Large intestine (tissue), 3 donors: ENCODE measurements around the gene EYA2. TPM values are rescaled to one million over a fixed set of nuclear protein-coding genes. Genes with fewer than 3 reads are reported as not detected.

Source experiments
- DNase-seq, 2 donors: peaks; one replicate each; pipeline versions ENCODE4 v3.0.0 to v3.0.0-alpha.2; 2013
- H3K27ac ChIP-seq: one replicate; pipeline ENCODE4 v1.5.1; 2013; ENCODE audit warnings: low read length
- H3K27me3 ChIP-seq: 2 replicates; pipeline ENCODE4 v1.6.1; 2013; ENCODE audit warnings: low read length; ENCODE audit not compliant: control insufficient read depth, insufficient read depth
- H3K36me3 ChIP-seq: 2 replicates; pipeline ENCODE4 v1.6.1; 2013; ENCODE audit warnings: low read length; ENCODE audit not compliant: control insufficient read depth, insufficient read depth
- H3K4me1 ChIP-seq: one replicate; pipeline ENCODE4 v1.6.1; 2013; ENCODE audit warnings: low read length; ENCODE audit not compliant: control insufficient read depth, insufficient read depth
- H3K4me3 ChIP-seq: one replicate; pipeline ENCODE4 v1.5.1; 2013; ENCODE audit warnings: low read length
- H3K9me3 ChIP-seq: one replicate; pipeline ENCODE4 v1.6.1; 2013; ENCODE audit warnings: mild to moderate bottlenecking, low read depth, low read length, moderate library complexity; ENCODE audit not compliant: control insufficient read depth
- WGBS: methylation state at CpG from one replicate; pipeline ENCODE4 v1.1.5; 2013; ENCODE audit warnings: low lambda C conversion rate; ENCODE audit not compliant: insufficient coverage; 5-methylcytosine and 5-hydroxymethylcytosine counted together
- polyA plus RNA-seq: library from polyadenylated mRNA; unstranded; fragments of 120-200 nt; gene quantifications from one replicate; pipeline ENCODE4 v1.2.1, GENCODE V29; 2013

EYA2 gene
- polyA plus RNA-seq, 1 donor = 0.72 TPM

DNA sequence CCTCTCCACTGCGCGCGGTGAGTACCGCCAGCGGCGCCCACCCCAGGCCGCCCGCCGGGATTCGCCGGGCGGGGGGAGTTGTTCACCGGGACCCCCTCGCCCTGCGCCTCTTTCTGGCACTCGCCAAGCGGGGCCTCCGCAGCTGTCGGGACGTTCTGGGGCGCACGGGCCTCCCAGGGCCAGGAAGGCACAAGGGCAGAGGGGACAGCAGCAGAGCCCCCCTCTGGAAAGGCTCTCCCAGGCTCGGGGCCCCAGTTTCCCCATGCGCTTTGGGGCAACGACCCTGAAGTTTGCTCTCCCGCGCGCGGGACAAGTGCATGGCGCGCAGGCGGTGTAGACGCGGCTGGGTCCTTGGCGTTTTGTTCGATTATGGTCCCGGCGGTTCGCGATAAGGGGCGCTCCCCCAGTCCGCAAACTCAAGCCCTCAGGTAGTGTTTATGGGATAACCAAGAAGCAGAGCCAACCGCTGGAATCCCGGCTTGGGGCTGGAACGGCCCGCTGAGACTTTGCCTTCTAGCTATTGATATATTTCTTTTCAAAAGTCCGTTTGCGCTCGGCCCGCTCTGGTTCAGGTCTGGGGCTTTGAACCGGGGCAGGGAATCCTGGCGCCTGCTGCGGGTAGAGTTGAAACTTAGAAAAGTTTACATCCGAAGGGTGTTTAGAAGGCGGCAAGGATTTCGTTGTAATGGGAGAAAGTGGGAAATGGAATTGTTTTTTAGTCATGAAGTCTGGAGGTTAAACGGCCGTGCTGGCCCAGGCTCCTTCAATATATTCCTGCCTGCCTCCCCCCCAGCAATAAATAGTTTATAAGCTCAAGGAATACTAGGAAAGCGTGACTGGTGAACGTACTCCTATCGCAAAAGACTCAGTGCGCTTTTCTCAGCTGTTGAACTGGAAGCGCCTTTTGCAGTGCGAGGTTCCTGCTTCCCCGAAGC is 595 bp downstream of the EYA2 start:
- Histone ChIP-seq H3K4me1 (peaks cover 5% of the 10 kb centered on the region), H3K4me3 (no peak overlapping the region), H3K36me3 (no peaks in the 10 kb centered on the region), H3K27ac (no peak overlapping the region), H3K9me3 (peaks cover 8% of the 10 kb centered on the region), H3K27me3 (peaks cover 63% of the 10 kb centered on the region)
- peak in 1 of 2 donors; percentile 34 for DNase-seq
- WGBS = no CpG with 5 or more reads among the region's 65 CpGs

DNA sequence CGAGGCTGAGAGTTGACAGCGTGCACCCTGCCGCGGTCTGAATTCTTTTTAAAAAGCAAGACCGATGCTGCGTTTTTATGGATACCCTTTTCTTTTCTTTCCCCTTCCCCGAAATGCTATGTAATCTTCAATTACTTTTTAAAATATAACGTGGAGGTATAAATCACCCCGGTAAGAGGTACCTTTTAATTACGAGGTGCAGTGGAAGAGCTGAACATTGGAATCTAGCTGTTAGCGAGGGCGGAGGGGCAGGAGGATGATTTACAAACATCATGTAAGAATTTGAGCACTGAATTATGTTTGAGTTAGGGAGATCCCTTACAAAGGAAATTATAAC is 1.2 kb downstream of the EYA2 start:
- peaks cover 5% of the 10 kb centered on the region for H3K4me1 ChIP-seq
- DNase-seq = no peak
- H3K9me3 ChIP-seq = peaks cover 8% of the 10 kb centered on the region
- H3K36me3 ChIP-seq = no peaks in the 10 kb centered on the region
- H3K4me3 ChIP-seq = no peak overlapping the region
- peaks cover 64% of the 10 kb centered on the region for H3K27me3 ChIP-seq
- H3K27ac ChIP-seq = no peak overlapping the region
- WGBS = no CpG with 5 or more reads among the region's 12 CpGs

DNA sequence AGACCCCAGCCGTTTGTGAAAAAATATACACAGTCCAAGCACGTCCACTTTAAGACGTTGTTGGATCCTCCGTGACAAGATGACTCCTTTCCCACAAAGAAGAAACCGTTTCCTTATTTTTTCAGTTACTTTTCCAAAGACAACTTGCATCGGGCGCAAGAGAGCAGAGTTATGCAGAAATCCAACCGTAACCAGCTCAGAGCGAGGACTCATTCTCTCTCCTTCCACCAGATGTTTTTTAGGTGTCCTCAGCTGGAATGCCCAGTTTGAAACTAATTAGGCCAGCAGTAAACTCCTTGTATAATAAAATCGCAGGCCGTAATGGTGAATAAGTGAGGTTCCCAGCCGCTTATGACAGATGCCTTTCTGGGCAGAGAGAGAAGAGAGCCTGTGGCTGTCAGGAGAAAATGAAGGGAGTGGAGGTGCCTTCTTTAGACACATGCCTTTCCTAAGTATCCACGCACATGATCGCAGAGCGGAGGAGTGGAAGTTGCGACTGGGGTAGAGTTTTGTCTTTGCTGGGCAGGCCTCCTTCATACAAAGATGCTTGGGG is 2.8 kb downstream of the EYA2 start:
- peaks cover 72% of the 10 kb centered on the region for H3K27me3 ChIP-seq
- no peak overlapping the region for H3K4me3 ChIP-seq
- no peak overlapping the region for H3K27ac ChIP-seq
- 100% methylated on average over 1 of the region's 16 CpGs for WGBS
- no peak for DNase-seq
- H3K4me1 ChIP-seq = peaks cover 5% of the 10 kb centered on the region
- peaks cover 3% of the 10 kb centered on the region for H3K9me3 ChIP-seq
- no peaks in the 10 kb centered on the region for H3K36me3 ChIP-seq

DNA sequence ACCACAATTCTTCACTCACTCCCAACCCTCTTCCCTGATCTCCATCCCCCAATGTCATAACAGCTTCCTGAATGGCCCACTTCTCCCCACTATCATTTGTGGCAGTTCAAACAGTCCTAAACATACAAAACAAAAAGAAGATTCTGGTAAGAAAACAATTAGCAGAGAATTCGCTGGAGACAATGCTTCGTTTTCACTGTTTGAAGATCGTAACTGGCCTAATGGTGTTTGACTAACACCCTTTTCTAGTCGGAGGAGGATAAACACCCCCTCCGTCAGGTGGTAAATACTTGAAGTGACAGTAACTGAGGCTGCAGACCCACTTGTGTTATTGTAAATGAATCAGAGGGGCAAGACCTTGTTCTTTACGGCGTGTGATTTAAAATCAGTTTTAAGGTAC is 3.8 kb downstream of the EYA2 start:
- no peak for DNase-seq
- no peak overlapping the region for H3K27ac ChIP-seq
- peaks cover 5% of the 10 kb centered on the region for H3K4me1 ChIP-seq
- no peaks in the 10 kb centered on the region for H3K36me3 ChIP-seq
- no CpG with 5 or more reads among the region's 7 CpGs for WGBS
- peaks cover 3% of the 10 kb centered on the region for H3K9me3 ChIP-seq
- H3K4me3 ChIP-seq = no peak overlapping the region
- H3K27me3 ChIP-seq = peaks cover 72% of the 10 kb centered on the region

DNA sequence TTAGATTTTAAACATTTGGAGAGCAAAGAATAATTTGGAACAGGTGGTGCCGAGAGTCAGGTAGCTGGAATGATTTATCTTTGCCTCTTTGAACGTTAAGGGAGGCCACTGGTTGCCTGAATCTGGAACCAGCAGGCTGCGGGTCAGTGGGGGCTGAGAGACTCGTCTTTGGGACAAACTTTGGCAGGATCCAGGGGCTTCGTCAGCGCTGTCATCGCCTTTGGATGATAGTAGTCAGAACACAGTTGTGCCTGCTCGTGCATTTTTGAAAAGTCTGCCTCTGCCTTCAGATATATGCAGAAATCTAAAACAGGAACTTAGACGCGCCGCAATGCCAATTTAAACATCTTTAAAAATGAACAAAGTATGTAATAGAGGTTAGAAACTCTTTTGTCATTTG is 5.0 kb downstream of the EYA2 start:
- Histone ChIP-seq H3K4me1 (peaks cover 5% of the 10 kb centered on the region), H3K4me3 (no peak overlapping the region), H3K9me3 (peaks cover 3% of the 10 kb centered on the region), H3K27ac (no peak overlapping the region), H3K27me3 (peaks cover 68% of the 10 kb centered on the region), H3K36me3 (no peaks in the 10 kb centered on the region)
- no peak for DNase-seq
- 94% methylated on average over 3 of the region's 11 CpGs for WGBS

DNA sequence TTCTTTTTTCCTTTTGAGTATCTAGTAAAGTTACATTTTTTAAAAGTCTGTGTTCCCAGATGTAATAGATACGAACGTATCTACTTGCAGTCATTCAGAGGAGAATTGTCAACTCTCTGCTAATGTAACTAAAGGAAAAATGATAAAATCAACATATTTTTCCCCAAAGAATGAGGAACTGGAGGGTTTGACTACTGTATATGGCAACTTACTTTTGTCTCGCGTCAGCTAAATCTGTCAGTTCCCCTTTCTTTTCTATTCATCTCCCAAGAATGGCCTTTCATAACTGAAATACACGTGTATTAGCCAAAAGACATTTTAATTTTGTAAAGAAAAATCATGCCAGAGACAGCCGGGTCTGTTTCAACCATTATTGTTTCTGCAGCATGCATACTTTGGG is 5.4 kb downstream of the EYA2 start:
- peaks cover 3% of the 10 kb centered on the region for H3K4me1 ChIP-seq
- H3K27ac ChIP-seq = no peak overlapping the region
- H3K27me3 ChIP-seq = peaks cover 65% of the 10 kb centered on the region
- H3K4me3 ChIP-seq = no peak overlapping the region
- H3K9me3 ChIP-seq = peaks cover 1% of the 10 kb centered on the region
- no peak for DNase-seq
- no peaks in the 10 kb centered on the region for H3K36me3 ChIP-seq
- 100% methylated on average over 4 of the region's 6 CpGs for WGBS

DNA sequence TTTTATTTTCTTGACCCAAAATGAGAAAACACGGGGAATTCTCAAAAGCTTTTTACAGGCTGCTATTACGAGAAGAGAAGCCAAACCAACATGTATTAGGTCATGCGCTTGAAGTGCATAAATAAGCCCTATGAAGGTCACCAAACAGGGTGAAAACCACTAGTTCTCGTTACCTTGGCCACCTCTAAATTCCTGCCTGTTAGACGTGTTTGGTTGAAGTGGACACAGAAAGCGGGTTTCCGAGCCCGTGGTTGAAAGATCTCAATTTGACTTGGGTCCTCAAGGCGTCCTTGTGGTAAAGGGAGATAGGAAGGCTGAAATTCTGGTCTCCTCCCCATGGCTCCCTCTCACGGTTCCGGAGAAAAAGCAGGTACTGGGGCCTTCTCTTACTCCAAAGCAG is 6.2 kb downstream of the EYA2 start:
- no peaks in the 10 kb centered on the region for H3K36me3 ChIP-seq
- H3K4me1 ChIP-seq = no peaks in the 10 kb centered on the region
- WGBS = 77% methylated on average over 3 of the region's 11 CpGs
- H3K27me3 ChIP-seq = peaks cover 61% of the 10 kb centered on the region
- DNase-seq = no peak
- H3K4me3 ChIP-seq = no peak overlapping the region
- no peaks in the 10 kb centered on the region for H3K9me3 ChIP-seq
- H3K27ac ChIP-seq = no peak overlapping the region

DNA sequence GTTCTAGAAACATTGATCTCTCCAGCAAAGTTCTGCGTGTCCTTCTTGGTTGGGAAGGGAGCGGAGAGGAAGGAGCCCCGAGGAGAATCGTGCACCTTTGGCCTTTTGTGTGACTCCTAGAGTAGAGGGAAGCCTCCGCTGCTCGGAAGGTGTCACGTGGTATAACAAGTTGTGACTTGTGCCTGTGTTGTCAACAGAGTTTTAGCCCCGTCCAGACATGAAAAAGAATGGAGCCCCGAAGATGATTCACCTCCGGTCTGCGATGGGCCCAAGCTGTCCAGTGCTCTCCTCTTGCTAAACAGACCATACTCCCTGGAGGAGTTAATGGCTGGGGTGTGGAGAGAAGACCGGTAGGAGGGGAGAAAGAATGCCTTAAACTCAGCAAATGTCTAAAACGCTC is 7.0 kb downstream of the EYA2 start:
- Histone ChIP-seq H3K9me3 (no peaks in the 10 kb centered on the region), H3K4me3 (no peak overlapping the region), H3K27me3 (peaks cover 55% of the 10 kb centered on the region), H3K4me1 (no peaks in the 10 kb centered on the region), H3K27ac (no peak overlapping the region), H3K36me3 (no peaks in the 10 kb centered on the region)
- no CpG with 5 or more reads among the region's 13 CpGs for WGBS
- no peak for DNase-seq

DNA sequence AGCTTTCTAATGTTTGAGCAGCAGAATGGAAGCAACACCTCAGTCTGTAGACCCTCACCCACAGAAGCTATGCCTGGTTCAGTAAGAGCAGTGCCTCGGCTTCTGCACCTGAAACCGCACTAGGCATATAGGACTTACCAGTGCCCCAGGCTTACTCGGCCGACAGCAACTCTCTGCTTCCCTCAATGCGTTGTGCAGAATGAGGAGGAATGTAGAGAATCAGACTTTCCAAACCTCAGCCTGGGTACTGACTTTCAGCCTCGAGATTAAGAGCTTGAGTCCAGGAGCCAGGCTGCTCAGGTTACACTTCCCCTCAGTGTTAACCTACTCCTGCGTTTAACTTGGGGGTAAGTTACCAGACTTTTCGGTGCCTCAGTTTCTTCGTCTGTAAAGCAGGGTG is 8.6 kb downstream of the EYA2 start:
- Histone ChIP-seq H3K9me3 (no peaks in the 10 kb centered on the region), H3K27ac (no peak overlapping the region), H3K27me3 (peaks cover 42% of the 10 kb centered on the region), H3K36me3 (no peaks in the 10 kb centered on the region), H3K4me3 (no peak overlapping the region), H3K4me1 (no peaks in the 10 kb centered on the region)
- no CpG with 5 or more reads among the region's 9 CpGs for WGBS
- no peak for DNase-seq

DNA sequence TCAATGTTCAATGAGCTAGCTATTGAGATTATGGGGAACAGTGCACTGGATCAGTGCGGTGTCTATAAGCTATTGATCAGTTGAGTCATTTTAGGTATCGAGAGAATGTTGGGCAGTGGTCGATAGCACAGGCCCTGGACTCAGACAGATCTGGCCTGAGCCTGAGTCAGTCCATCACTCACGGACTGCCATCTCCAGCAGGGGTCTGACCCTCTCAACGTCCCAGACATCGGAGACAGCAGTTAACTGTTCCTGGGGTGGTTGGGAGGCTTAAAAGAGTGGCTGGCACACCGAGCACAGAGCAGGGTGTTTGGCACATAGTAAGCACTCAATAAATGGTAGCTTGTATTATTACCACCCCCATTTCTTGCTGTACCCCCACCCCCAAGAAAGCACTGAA is 9.3 kb downstream of the EYA2 start:
- no peak overlapping the region for H3K27ac ChIP-seq
- no peak overlapping the region for H3K4me3 ChIP-seq
- H3K4me1 ChIP-seq = no peaks in the 10 kb centered on the region
- DNase-seq = no peak
- H3K9me3 ChIP-seq = no peaks in the 10 kb centered on the region
- H3K36me3 ChIP-seq = no peaks in the 10 kb centered on the region
- peaks cover 36% of the 10 kb centered on the region for H3K27me3 ChIP-seq
- 50% methylated on average over 1 of the region's 7 CpGs for WGBS
